HG03108 (cell line): ENCODE results near the gene FOXN3.
"Not testable (repeated sequence)": the region's sequence is repeated elsewhere in the genome, so short reads cannot be mapped to it uniquely, and the experiment has no call there.

ENCODE experiments used
- ATAC-seq: cut with Tn5 transposase; IDR thresholded peaks from one replicate; pipeline ENCODE4 v1.9.1; 2021; ENCODE audit warnings: moderate library complexity; ENCODE audit not compliant: unreplicated experiment

Gene FOXN3

DNA sequence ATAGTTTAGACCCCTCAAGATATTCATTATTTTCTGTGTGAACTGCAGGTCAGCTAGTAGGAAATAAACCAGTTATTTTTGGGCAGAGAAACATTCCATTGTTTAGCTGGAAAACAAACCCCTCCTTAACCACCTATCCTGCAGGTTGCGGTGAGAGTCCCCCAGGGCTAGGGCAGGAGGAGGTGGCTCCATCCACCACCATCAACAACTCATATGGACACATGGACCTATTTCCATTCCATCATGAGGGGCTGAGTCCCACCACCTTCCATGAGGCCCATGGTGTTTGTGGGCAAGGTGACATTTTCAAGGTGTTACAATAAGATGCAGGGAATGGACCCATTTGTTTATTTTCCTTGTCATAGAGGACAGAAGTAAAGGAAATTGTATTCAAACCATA is 160.1 kb downstream of the FOXN3 start:
- ATAC-seq, result no peak

GRCh38 chr14:89256283-89256682 is 160.8 kb downstream of the FOXN3 start:
- ATAC-seq, result no peak

- ATAC-seq, result no peak
These were observed 161.2 kb downstream of the FOXN3 start for GRCh38 chr14:89255852-89256251.

- no peak for ATAC-seq
These were observed 162.0 kb downstream of the FOXN3 start for GRCh38 chr14:89255012-89255411.

DNA sequence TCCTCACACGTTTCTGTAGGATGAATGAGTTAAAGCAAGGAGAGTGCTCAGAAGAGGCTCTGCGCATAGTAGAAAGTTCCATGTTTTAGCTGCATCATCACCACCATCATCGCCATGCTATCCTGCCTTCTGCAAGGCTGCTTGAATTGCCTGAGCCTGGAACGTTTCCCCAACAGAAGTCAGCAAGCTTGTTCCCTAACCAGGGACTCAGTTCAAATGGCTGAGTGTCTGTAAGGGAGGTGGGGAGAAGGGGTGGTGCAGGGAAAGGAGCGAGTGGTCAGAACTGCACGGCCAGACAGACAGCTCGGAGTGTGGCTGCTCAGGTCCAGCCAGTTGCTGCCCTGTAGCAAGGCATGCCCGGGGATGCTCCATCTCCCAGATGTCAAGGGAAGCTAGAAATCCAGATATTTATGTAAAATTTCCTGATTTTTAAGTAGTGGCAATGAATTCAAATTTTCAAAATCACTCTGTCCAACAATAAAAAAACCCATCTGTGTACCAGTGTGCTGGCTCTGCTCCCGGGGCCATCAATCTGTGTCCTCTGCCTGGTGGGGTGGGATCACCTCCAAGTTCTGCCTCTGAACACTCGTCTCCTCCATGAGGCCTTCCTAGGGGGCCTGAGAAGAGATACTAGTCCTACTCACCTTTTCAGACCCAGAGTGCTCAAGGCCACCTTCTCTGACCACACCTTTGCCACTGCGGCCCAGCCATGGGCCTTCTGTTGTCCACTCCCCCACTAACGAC is 162.7 kb downstream of the FOXN3 start:
- no peak for ATAC-seq

DNA sequence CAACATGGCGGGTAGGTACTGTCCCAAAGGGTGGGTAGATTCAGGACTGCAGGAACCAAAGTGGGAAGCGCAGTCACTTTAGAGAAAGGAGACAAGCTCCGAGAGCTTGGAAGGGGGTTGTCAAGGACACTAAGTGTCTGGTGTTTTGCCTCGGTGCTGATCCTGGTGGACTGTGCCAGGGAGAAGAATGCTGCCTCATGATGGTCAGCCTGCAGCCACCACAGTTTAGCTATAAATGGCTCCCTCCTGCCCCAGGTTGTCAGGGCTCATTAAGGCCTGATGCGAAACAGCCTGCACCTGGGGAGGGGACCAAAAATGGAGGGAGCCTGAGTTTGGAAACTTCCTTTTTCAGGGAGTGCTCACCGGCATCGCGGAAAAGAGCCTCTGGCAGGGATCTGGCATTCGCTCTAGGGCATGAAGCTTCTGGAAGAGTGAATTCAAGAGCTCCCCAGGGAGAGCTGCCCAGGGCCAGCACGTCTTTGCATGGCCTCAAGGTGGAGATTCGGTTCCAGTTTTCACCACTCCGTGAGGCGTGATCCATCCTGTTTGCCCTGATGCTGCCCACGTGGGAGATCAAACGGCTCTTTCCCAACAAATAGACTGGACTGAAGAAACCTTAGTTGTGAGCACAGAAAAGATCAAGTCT is 164.0 kb downstream of the FOXN3 start:
- ATAC-seq, result no peak

DNA sequence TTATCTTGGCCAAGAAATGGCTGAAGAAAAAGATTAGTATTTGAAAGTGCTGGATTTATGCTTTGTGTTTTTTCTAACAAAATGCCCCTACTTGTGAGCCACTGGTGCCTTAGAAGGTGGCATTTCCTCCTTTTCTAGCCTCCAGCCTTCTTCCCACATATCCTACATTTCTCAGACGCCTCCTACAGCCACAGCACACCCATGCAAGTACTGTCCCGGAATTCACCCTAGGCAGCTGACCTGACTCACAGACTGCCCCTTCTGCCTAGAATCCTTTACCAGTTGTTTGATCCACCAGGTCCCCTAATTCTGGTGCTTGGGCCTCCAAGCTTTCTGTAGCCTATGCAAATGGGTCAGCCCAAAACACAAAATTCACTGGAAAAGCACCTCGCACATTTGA is 166.0 kb downstream of the FOXN3 start:
- no peak for ATAC-seq

DNA sequence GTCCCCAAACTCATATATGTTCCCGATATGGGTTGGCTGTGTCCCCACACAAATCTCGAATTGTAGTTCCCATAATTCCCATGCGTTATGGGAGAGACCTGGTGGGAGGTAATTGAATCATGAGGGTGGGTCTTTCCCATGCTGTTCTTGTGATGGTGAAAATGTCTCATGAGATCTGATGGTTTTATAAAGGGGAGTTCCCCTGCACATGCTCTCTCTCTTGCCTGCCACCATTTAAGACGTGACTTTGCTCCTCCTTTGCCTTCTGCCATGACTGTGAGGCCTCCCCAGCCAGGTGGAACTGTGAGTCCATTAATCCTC is 166.4 kb downstream of the FOXN3 start:
- ATAC-seq, result not testable (repeated sequence)

DNA sequence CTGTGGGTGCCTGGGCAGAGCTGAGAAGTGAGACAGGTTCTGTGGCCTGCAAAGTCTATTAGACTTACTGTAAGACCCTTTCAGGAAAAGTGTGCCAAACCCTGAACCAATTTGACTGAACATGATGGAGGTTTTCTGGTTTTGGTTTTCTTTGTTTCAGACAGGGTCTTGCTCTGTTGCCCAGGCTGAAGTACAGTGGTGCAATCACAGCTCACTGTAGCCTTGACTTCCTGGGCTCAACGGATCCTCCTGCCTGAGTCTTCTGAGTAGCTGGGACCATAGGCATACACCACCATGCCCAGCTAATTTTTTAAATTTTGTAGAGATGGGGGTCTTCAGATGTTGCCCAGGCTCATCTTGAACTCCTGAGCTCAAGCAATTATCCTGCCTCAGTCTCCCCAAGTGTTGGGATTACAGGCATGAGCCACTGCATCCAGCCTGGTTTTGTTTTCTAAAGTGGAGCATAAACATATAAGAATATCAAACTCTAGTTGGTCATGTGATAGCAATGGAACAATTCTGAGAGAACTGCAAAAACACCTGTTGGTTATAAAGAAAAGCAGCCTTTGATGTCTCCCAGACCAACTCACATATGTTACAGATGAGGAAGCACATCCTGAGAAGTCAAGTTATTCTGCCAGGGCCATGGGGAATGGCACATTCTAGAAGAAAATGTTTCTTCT is 166.9 kb downstream of the FOXN3 start:
- no peak for ATAC-seq

DNA sequence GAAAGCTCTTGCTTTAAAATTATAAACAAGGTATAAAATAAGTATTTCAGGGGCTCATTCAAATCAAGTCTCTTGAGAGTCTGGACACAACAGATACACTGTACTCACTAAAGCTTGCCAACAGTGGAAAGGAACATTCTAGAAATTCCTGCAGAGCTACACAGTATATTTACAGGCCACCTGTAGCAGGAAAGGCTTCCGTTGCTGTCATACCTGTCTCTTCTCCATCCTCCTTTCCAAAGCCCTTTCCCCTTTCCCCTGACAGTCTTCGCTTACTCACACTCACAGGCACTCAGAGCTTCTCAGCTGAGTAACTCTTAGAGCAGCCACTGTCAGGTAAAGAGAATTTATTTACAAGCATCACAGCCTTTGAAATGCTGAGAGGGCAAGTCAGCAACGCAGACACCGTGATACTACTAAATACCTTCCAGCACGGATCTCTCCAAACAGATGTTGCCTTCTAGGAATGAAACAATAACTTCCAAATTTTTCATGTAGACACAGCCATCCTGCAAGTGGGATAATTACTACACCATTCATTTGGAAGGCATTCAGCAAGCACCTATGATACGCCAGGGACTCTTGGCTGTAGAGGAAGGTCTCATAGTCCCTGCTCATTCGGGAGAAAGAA is 167.9 kb downstream of the FOXN3 start:
- ATAC-seq, result no peak

GRCh38 chr14:89248411-89249064 is 168.5 kb downstream of the FOXN3 start:
- ATAC-seq, result no peak

GRCh38 chr14:89247457-89248122 is 169.4 kb downstream of the FOXN3 start:
- no peak for ATAC-seq

DNA sequence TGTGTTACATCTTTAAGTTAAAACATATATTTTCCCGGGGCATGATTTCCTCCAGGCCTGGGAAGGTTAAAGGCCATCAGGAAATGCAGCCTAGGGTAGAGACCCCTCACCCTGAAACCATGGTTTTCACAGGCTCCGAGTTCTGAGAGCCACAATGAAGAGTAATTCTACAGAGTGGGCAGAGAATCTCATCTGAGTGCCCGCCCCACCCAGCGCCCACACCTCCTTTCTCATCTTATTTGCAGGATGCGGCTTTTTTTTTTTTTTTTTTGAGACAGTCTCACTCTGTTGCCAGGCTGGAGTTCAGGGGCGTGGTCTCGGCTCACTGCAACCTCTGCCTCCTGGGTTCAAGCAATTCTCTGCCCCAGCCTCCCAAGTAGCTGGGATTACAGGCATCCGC is 170.7 kb downstream of the FOXN3 start:
- ATAC-seq, result no peak

DNA sequence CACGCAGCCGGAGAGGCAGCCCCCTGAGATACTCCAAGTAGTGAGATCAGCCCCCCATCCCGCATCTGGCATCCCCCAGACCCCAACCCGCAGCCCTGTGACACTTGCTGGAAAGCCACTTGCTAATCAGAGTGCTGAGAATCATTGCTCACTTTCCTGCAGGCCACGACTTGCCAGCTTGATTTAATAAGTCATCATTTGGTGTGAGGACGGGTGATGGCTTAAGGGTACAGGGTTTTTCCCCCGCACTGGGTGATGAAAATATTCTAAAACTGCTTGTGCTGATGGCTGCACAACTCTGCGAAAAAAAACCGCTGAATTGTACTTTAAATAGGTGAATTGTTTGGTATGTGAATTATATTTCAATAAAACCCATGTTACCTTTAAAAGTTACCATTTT is 171.2 kb downstream of the FOXN3 start:
- ATAC-seq, result no peak

GRCh38 chr14:89244720-89245119 is 172.3 kb downstream of the FOXN3 start:
- no peak for ATAC-seq

- no peak for ATAC-seq
These were observed 173.3 kb downstream of the FOXN3 start for GRCh38 chr14:89243741-89244140.

DNA sequence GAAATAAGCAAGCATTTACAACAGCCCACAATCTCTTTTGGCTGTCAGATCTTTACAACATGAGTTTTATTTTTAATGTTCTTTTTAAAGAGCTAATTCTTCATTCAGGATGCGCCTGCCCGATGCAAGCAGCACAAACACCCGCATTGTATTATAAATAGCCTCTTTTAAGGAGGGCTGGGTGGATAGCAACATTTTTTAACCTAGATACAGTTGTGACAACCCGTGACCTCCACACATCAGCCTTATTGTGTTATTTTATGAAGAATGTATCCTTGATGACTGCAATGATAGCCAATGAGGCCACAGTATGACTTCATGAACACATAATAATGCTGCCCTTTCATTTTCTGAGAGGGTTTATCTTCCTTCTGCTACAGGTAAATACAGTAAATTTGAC is 173.7 kb downstream of the FOXN3 start:
- ATAC-seq, result no peak

DNA sequence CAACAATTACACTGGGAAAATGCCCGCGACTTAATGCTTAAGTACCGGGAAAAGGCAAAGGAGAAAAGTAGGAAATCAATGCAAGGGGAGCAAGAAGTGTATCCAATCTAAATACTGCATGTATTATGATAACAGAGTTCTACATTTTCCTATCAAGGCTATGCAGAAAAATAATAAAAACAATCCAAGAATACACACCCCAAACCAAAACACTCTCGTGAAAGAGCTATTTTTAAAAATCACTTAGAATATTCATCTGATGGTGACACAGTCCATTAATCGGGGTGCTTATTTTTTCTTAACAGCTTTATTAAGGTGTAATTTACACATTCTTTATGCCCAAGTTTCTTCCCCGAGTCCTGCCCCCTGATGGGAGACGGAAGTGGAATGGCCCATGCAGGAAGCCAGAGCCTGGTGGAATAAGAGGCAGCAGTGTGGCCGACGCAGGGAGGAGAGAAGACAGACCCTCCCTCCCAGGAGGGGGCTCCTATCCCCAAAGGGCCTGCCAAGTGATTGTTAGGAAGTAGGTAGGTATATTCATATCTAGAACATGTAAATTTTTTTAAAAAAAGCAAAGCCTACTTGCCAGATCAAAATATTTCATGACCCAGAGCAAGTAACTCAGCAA is 174.3 kb downstream of the FOXN3 start:
- no peak for ATAC-seq

- no peak for ATAC-seq
These were observed 174.9 kb downstream of the FOXN3 start for GRCh38 chr14:89241934-89242651.

- no peak for ATAC-seq
These were observed 175.8 kb downstream of the FOXN3 start for GRCh38 chr14:89241257-89241656.
